Measurements from ENCODE around the gene SPATA2L. TPM values are rescaled to one million over a fixed set of nuclear protein-coding genes. Genes with fewer than 3 reads are reported as not detected.

SPATA2L gene
- total and polyA plus RNA-seq, 2 experiments from 2014 or later, result 12.3 to 25.2 TPM

DNA sequence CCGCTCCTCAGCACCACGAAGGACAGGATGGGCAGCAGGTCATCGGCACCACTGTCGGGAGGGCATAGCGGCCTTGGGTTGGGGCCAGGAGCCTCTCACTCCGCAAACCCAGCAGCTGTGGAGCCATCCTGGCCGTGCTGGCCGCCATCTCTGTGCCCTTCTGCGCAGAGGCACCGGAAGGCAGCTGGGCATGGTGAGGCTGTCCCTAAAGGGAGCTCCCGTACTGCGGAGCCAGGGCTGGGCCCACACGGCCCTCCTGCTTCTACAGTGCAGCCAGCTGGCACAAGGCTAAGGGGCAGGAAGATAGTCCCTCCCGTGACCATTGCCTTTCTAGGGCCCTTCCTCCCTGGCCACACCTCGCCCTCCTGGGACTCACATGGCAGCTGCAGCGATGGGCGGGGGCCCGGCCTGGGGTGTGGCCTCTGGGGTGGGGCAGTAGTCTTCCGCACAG lies 7.0 kb upstream of the SPATA2L start:
- TF ChIP-seq, protein P1, sequence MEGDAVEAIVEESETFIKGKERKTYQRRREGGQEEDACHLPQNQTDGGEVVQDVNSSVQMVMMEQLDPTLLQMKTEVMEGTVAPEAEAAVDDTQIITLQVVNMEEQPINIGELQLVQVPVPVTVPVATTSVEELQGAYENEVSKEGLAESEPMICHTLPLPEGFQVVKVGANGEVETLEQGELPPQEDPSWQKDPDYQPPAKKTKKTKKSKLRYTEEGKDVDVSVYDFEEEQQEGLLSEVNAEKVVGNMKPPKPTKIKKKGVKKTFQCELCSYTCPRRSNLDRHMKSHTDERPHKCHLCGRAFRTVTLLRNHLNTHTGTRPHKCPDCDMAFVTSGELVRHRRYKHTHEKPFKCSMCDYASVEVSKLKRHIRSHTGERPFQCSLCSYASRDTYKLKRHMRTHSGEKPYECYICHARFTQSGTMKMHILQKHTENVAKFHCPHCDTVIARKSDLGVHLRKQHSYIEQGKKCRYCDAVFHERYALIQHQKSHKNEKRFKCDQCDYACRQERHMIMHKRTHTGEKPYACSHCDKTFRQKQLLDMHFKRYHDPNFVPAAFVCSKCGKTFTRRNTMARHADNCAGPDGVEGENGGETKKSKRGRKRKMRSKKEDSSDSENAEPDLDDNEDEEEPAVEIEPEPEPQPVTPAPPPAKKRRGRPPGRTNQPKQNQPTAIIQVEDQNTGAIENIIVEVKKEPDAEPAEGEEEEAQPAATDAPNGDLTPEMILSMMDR (IDR thresholded peaks at IDR 0.05; ENCODE audit: low read depth, low read length), result no peak
- no peaks in the 10 kb centered on the region for H3K36me3 ChIP-seq
- H3K4me3 ChIP-seq, result no peak overlapping the region
- no peaks in the 10 kb centered on the region for H3K9me3 ChIP-seq (ENCODE audit: low read depth)
- H3K4me1 ChIP-seq (ENCODE audit: low read depth), result peaks cover 4% of the 10 kb centered on the region
- DNase-seq (ENCODE audit: low read depth in 1 of 2, low spot score in 1 of 2), result no peak
- H3K27me3 ChIP-seq, result no peaks in the 10 kb centered on the region
- H3K27ac ChIP-seq, result no peak overlapping the region

DNA sequence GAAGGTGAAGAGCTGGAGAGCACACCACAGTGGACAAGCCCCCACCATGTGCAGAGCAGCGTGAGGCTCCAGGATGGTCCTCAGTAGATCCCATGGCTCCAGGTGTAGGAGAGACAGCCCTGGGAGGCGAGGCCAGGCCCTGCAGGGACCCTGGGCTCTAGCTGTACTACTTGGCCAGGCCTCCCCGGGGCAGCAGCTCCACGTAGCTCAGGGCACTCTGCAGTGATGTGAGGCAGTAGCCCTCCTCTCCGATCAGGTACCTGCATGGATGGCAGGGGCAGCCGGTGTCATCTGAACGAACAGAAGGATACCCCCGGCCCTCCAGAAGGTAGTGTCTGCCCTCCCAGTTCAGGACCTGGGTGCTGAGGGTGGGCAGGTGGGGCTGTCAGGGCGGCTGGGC lies 6.2 kb upstream of the SPATA2L start:
- Histone ChIP-seq H3K27me3 (no peaks in the 10 kb centered on the region), H3K9me3 (ENCODE audit: low read depth) (no peaks in the 10 kb centered on the region), H3K4me3 (no peak overlapping the region), H3K4me1 (ENCODE audit: low read depth) (peaks cover 4% of the 10 kb centered on the region), H3K36me3 (no peaks in the 10 kb centered on the region), H3K27ac (no peak overlapping the region)
- TF ChIP-seq, protein P1 (IDR thresholded peaks at IDR 0.05; ENCODE audit: low read depth, low read length), result no peak
- no peak for DNase-seq (ENCODE audit: low read depth in 1 of 2, low spot score in 1 of 2)

DNA sequence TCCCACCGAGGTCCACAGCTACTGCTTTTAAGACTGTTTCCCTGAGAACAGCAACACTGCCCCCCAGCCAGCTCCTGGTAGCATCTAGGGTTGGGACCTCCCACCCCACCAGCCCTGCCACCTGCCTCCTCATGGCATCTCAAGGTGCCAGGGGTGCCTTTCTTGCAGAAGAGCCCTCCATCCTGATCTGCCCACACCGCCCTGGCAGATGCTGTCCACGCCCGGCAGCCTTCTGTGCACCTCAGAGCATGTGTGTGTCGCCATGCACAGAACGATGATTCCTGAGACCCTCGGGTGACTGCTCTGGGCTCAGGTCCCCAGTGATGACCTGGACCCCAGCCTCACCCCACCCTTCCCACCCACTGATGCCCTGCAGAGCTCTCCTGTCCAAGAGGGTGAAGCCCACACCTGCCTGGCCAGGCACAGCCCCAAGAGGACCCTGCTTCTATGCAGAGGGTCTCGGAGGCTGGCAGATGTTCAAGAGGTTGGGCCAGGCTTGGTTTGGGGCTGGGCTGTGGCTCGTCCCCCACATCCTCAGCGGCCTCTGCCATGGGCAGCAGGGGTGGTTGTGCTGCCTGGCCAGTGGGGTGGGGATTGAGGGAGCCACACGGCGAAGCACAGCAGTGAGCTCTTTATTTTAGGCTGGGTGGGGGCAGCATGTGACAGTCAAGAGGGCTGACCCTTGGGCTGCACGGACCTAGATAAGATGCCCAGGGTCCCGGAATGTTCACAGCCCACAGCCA lies 5.2 kb upstream of the SPATA2L start:
- Histone ChIP-seq H3K9me3 (ENCODE audit: low read depth) (no peaks in the 10 kb centered on the region), H3K4me3 (no peak overlapping the region), H3K27ac (no peak overlapping the region), H3K4me1 (ENCODE audit: low read depth) (no peaks in the 10 kb centered on the region), H3K36me3 (no peaks in the 10 kb centered on the region), H3K27me3 (no peaks in the 10 kb centered on the region)
- DNase-seq (ENCODE audit: low read depth in 1 of 2, low spot score in 1 of 2), result no peak
- TF ChIP-seq, protein P1 (IDR thresholded peaks at IDR 0.05; ENCODE audit: low read depth, low read length), result no peak

DNA sequence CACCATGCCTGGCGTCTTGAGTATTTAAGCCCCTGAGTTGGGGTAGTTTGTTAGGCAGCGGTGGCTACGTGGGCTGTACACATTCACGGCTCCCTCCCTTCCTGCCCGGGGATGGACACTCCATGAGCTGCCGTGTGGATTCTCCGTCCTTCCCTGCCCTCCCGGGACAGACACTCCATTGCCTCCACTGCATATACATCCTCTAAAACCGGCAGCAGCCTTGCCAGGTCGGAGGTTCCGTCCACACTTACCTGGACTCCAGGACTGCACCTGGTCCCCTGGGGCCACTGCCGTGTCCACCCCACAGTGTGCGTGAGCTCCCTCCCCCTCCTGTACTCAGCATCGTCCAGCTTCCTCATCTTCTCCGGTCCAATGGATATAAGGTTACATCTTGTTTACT lies 3.5 kb upstream of the SPATA2L start:
- no peak overlapping the region for H3K27ac ChIP-seq
- TF ChIP-seq, protein P1 (IDR thresholded peaks at IDR 0.05; ENCODE audit: low read depth, low read length), result no peak
- no peak overlapping the region for H3K4me3 ChIP-seq
- H3K9me3 ChIP-seq (ENCODE audit: low read depth), result no peaks in the 10 kb centered on the region
- no peaks in the 10 kb centered on the region for H3K27me3 ChIP-seq
- peaks cover 4% of the 10 kb centered on the region for H3K4me1 ChIP-seq (ENCODE audit: low read depth)
- DNase-seq (ENCODE audit: low read depth in 1 of 2, low spot score in 1 of 2), result no peak
- no peaks in the 10 kb centered on the region for H3K36me3 ChIP-seq

DNA sequence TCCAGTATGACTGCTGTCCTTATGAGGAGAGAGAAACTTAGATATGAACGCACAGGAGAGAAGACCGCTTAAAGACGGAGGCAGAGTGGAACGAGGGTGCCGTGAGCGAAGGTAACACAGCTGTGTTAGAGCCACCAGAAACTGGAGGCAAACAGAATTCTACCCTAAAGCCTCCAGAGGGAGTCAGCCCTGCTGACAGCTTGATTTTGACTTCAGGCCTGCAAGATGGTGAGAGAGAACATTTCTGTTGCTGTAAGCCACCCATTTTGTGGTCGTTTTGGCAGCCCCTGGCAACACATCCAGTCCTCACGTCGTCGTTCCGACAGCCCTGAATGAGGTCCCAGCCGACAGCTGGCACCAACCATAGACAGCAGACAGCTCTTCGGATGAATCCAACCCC lies 2.8 kb upstream of the SPATA2L start:
- TF ChIP-seq, protein P1 (IDR thresholded peaks at IDR 0.05; ENCODE audit: low read depth, low read length), result no peak
- DNase-seq (ENCODE audit: low read depth in 1 of 2, low spot score in 1 of 2), result no peak

More for the DNA sequence above, 2.8 kb upstream of the SPATA2L start:
- peaks cover 8% of the 10 kb centered on the region for H3K4me1 ChIP-seq (ENCODE audit: low read depth)
- H3K36me3 ChIP-seq, result no peaks in the 10 kb centered on the region
- H3K27me3 ChIP-seq, result no peaks in the 10 kb centered on the region
- H3K4me3 ChIP-seq, result no peak overlapping the region
- no peak overlapping the region for H3K27ac ChIP-seq
- no peaks in the 10 kb centered on the region for H3K9me3 ChIP-seq (ENCODE audit: low read depth)

All from cardiac muscle cell (in vitro differentiated cells and primary cell).